Breast epithelium (tissue), 3 donors: ENCODE results near the gene NOX3.

ENCODE experiments used
- CTCF ChIP-seq, 3 donors: fragments of 450-650 bp; IDR thresholded peaks; one replicate each; pipeline ENCODE4 v1.5.1; 2016 to 2017; ENCODE audit warnings: antibody characterized with exemption in 3 of 3, mild to moderate bottlenecking in 3 of 3, moderate library complexity in 3 of 3
- POLR2A ChIP-seq: fragments of 450-650 bp; IDR thresholded peaks from one replicate; pipeline ENCODE4 v1.6.1; 2016; ENCODE audit warnings: antibody characterized with exemption, mild to moderate bottlenecking, moderate library complexity

- TF ChIP-seq CTCF (IDR thresholded peaks at IDR 0.05) (no peak), POLR2A (no peak)
These were observed 73.3 kb downstream of the NOX3 start for GRCh38 chr6:155382338-155382685.
